C4-2B (cell line): ENCODE data around the gene INF2.
"Not testable (repeated sequence)": the region's sequence is repeated elsewhere in the genome, so short reads cannot be mapped to it uniquely, and the experiment has no call there.

ENCODE experiments used
- ZFX ChIP-seq: fragments of 450-650 bp; IDR thresholded peaks from 2 replicates; pipeline ENCODE4 v1.6.1; 2017
- TF ChIP-seq, protein P1 (sequence below): fragments of 450-650 bp; conservative IDR thresholded peaks from 2 replicates; pipeline ENCODE4 v1.5.1; 2017; ENCODE audit warnings: mild to moderate bottlenecking

DNA sequence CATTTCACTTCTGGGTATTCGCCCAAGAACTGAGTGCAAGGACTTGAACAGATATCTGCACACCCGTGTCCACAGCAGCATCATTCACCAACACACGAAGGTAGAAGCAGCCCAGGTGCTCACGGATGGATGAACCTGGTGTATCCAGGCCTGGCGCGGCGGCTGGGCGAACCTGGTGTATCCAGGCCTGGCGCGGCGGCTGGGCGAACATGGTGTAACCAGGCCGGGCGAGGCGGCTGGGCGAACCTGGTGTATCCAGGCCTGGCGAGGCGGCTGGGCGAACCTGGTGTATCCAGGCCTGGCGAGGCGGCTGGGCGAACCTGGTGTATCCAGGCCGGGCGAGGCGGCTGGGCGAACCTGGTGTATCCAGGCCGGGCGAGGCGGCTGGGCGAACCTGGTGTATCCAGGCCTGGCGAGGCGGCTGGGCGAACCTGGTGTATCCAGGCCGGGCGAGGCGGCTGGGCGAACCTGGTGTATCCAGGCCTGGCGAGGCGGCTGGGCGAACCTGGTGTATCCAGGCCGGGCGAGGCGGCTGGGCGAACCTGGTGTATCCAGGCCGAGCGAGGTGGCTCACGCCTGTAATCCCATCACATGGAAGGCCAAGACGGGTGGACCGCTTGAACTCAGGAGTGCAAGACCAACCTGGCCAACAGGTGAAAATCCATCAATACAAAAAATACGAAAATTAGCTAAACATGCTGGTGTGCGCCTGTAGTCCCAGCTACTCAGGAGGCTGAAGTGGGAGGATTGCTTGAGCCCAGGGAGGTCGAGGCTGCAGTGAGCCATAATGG, 36.1 kb upstream of the INF2 start:
- TF ChIP-seq, protein P1, sequence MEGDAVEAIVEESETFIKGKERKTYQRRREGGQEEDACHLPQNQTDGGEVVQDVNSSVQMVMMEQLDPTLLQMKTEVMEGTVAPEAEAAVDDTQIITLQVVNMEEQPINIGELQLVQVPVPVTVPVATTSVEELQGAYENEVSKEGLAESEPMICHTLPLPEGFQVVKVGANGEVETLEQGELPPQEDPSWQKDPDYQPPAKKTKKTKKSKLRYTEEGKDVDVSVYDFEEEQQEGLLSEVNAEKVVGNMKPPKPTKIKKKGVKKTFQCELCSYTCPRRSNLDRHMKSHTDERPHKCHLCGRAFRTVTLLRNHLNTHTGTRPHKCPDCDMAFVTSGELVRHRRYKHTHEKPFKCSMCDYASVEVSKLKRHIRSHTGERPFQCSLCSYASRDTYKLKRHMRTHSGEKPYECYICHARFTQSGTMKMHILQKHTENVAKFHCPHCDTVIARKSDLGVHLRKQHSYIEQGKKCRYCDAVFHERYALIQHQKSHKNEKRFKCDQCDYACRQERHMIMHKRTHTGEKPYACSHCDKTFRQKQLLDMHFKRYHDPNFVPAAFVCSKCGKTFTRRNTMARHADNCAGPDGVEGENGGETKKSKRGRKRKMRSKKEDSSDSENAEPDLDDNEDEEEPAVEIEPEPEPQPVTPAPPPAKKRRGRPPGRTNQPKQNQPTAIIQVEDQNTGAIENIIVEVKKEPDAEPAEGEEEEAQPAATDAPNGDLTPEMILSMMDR: not testable (repeated sequence)
- TF ChIP-seq ZFX: not testable (repeated sequence)
